HG02642 (cell line): Measurements from ENCODE around the gene TSPYL1.
A peak's percentile ranks its signal among the peaks of the same experiment; 100 is the strongest.
"Not testable (repeated sequence)": the region's sequence is repeated elsewhere in the genome, so short reads cannot be mapped to it uniquely, and the experiment has no call there.

Experiments used
- ATAC-seq: cut with Tn5 transposase; IDR thresholded peaks from one replicate; pipeline ENCODE4 v1.9.1; 2021; ENCODE audit warnings: mild to moderate bottlenecking; ENCODE audit not compliant: unreplicated experiment, poor library complexity

TSPYL1 gene

DNA sequence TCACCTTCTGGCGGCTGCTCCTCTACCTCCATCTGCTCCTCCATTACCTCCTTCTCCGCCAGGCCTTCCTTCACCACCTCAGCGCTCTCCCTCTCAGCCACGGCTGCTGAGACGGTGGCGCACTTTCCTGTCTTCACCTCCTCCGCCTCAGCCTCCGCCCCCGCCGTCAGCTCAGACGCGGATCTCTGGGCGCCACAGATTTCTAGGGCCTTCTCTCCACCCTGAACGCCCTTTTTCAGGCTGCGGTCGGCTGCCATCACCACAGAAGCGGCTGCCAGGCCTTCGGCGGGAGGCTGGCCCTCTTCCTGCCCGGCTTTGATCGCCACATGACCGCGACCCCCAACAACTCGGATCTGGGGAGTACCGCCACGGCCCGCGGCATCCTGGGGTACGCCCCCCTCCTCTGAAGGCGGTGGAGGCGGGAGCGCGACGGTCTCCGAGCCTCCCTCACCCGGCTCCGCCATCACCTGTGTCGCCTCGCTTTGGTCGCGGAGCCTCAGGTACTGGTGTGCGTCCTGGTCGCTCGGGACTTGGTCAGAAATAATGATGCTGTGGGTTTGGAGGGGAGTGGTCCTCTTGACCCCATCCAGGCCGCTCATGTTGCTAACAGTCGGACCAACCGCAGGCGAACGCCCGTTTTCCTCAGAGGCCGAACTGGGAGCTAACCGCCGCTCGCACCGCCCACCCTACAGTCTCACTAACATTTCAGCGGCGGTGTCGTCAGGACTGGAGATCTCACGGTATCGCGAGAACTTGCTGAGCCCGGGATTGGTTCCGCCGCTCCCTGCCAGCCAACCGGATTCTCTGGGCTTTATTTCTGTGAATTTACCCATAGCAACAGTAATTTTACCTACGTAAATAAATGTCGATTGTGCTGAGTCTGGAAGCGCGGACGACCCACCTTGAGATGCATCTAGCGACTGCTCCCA is at the start of gene TSPYL1:
TSS of gene TSPYL1 (minus strand) at position 699 of the 929 bp plus-strand sequence. CDS start at position 599, 100 bp downstream.
- peak; percentile 96 for ATAC-seq

DNA sequence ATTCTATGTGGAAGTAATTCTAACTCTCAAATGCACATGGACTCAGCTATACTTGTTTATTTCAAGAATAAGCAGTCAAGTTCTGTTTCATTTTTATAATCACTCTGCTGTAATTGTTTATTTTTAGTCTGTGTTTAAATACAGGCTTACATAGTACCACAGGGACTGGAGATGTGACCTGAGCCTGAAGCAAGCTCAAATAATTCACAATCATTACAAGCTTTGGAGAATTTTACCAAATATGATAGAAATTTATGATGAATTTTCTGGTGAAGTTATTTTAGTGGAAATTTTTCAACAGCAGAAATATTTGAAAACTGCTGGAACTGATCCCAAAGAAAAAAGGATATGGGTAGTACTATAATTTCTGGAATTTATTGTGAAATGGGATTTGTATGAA is 49.4 kb upstream of the TSPYL1 start:
- ATAC-seq, result no peak

DNA sequence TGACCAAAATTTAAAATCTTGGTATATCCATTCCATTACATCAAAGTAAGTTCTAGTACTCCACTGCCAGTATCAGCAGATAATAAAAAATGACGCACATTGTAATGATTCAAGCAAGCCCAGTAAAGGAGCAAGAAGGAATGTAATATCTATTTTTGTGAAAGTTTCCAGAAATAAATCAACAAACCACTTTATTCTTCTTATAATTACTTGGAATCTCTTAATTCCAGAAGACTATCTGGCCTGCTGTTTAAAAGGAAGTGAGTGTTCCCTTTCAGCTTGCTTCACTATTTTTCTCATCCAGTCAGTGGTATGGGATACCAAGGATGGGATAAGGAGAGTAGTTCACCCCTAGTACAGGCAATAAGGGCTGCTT is 48.8 kb upstream of the TSPYL1 start:
- ATAC-seq, result no peak

DNA sequence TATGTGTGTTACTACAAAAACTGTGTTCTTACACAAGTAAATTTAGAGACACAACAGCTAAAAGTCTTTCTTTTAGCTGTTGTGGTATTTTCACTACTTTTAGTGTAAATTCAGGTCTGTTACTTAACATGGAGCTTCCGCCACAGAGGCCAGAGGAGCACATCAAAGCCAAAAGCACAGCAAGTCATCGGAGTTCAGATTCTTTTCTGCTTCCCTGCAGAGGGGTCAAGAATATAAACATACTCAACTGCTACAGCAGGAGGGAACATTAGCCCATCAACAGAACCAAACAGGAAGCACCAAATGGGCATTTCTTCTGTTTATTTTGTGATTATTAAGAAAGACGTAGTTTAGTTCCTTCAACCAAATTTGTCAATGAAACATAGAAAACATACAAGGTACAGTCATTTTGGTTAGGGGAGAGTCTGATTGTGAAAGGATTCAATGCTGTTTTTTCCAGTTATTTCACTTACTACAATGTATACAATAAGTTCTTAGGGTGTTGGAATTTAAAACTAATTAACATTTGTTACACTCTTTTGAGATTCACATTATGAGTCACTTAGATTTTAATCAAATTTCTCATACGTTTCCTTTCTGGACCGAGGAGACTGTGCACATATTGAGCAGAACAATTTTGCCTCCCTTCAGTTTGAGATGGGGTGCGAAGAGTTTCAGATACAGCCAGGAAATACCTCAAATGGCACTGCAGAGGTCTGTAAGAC is 48.2 kb upstream of the TSPYL1 start:
- no peak for ATAC-seq

DNA sequence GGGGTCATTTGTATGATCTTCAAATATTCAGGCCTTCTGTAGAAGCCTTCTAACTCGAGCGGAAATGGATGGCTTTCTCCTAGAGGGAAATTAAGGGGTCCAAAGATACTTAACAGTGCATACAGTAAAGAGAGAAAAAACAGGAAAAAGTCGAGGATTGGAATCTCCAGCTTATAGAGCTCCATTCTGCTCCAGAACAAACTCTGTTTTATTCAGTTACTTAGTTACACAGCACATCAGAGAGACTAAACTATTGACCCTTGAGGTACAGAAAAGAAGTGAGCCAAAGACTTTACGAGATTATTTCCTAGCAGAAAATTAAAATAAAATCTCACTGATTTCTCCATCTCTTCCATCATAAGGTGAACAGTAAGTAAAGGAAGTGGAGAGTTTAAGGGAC is 47.3 kb upstream of the TSPYL1 start:
- no peak for ATAC-seq

DNA sequence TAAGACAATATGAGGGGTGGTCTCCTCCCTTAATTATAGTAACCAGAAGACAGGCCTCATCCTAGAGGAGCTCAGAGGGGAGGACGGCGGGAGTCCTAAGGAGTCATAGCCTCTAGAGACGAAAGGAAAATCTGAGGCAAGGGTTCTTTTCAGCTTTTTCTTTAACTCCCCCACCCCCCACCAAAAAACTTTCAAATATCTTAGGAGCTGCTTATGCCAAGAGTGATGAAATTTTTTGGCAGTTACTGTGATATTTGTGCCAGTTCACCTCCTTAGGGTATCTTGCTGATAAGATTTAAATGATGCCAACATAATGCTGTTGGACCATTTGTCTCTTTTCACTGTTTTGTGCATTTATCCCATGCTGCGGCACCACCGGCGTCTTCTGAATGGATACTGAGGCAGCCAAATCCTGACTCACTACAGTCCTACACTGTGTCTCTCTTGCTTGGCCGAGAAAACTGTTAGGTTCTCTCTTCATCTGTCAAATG is 46.5 kb upstream of the TSPYL1 start:
- no peak for ATAC-seq

DNA sequence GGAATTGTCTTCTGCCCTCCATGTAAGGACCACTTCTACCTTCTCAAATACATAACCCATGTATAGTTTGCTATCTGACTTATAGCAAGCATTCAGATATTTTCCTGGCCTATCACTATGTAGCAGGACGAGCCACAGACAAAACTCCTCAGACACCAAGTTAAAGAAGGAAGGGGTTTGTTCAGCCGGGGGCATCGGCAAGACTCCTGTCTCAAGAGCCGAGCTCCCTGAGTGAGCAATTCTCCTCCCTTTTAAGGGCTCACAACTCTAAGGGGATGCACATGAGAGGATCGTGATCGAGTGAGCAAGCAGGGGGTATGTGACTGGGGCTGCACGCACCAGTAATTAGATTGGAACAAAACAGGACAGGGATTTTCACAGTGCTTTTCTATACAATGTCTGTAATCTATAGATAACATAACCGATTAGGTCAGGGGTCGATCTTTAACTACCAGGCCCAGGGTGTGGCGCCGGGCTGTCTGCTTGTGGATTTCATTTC is 46.0 kb upstream of the TSPYL1 start:
- not testable (repeated sequence) for ATAC-seq

DNA sequence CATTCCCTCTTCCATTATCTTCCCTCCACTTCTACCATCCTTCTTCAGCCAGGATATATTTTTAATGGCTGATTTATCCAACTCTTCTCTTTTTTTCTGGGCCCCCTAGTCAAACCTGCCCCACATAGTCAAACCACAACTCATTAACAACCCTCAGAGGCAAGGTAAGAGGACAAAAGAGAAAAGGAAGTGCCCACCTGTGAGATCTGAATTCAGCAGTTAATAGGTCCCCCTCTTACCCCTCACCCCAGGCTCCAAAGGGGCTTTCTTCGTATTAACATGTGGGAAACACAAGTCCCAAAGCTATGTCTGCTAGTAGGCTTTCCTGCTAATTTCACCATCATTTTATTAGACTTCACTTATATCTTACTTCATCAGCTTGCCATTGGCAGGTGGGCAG is 44.1 kb upstream of the TSPYL1 start:
- no peak for ATAC-seq

DNA sequence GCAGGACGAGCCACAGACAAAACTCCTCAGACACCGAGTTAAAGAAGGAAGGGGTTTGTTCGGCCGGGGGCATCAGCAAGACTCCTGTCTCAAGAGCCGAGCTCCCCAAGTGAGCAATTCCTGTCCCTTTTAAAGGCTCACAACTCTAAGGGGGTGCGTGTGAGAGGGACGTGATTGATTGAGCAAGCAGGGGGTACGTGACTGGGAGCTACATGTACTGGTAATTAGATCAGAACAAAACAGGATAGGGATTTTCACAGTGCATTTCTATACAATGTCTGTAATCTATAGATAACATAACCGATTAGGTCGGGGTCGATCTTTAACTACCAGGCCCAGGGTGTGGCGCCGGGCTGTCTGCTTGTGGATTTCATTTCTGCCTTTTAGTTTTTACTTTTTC is 42.2 kb upstream of the TSPYL1 start:
- ATAC-seq, result not testable (repeated sequence)

DNA sequence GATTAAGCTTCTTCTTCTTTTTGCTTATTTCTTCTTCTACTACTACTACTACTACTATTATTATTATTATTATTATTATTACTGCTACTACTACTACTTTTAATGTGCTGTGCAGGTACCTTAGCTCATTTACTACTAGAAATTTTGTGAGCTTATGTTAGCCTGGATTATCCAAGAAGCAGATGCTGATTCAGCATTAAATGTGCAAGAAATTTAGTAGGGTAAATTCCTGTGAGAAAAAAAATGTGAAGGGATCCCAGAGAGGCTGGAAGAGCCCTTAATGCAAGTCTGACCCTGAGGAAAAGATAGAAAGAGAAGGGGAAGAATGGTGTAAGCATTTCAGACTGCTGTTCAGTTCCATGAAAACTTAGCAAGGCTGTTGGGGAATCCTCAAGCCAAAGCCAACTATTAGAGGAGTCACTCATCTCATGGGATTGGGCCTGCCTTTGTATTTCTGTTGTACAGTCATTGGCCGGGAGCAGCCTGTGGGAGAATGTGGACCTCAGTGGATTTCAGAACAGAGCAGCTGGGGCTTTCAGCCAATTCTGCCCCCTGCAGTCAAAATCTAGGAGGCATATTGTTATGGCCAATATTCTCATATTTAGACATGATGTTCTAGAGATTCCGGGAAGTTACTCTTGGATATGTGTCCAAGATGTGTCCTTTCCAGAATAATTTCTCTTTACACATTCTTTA is 37.2 kb upstream of the TSPYL1 start:
- ATAC-seq, result no peak

DNA sequence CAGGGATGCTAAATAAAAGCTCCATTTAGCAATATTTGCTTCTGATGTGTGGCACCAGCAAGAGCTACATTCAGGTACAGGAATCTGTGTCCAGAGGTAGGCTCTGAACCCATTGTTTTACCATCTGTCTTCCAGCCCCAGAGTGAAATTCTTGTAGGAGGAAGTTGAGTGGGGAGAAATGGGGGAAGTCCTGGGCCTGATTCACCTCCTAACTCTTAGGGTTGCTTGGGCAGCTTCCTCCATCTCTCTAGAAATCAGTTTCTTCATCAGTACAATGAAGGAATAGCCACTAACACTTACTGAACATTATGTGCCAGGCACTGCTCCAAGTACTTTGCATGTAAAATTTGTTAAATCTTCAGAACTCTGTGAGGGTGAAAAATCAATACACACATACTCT is 35.1 kb upstream of the TSPYL1 start:
- ATAC-seq, result peak; percentile 70

DNA sequence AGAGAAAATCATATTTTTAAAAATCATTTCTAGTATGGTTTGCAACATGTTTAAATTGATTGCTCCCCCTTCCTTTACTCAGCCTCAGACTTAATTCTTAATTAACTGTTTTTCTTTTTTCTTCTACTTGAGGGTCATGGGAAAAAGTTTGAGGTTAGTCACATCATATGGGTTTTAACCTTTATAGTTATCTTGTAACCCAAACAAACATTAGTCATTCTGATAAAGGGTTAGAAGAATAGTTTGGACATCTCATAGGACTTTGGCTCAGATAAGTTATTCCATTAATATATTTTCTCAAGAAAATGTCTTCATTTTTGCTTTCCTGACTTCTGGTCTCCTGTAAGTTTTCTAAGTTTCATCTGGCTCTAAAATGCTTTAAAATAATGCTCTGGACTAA is 34.5 kb upstream of the TSPYL1 start:
- no peak for ATAC-seq

DNA sequence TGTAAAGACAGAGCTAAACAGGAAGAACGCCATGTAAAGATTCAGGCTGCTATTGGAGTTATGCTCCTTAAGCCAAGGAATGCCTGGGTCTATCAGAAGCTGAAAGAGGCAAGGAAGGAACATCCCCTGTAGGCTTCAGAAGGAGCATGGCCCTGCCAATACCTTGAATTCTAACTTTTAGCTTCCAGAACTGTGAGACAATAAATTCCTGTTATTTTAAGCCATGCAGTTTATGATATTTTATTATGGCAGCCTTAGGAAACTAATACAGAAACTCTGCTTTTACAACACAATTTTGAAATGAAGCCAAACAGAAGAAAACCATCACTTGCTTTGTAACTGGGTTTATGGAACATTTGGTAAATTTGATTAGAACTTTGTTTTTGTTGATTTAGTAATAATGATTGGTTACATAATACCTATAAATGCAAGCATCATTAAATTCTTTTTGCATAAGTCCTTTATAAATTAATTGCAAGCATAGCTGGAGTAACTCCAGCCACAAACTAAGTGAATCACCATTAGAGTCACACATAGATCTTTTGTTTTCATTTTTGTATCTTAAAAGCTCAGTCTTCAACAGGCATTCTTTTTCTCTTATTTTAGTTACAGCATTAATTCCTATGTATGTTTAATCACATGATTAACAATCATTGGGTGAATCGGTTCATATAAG is 33.5 kb upstream of the TSPYL1 start:
- ATAC-seq, result no peak

DNA sequence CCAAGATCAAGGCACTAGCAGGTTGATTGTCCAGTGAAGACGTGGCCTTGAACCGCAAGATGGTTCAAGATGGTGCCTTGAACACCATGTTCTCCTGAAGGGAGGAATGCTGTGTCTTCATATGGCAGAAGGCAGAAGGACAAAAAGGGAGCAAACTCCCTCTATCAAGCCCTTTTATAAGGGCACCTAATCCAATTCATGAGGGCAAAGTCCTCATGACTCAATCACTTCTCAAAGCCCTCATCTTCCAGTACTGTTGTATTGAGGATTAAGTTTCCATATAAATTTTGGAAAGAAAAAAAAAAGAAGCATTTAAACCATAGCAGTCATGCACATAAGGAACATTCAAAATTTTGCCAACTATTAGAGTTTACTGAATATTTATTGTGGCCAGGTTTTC is 29.9 kb upstream of the TSPYL1 start:
- no peak for ATAC-seq

DNA sequence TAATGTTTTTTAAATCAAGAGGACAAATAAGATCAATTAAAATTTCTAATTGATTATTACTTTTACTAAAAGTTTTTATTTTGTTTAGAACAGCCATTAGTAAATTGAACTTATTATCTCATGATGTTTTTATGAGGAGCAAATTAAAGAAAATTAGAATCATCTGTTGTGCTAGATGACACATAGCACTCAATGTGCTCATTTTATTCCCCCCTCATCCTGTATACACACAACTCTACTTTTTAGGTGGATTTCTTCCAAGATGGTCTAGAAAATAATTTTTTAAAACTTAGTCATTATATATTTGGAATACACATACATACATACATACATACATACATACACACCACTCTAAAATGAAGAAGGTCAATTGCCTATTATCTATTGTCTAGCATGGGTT is 29.3 kb upstream of the TSPYL1 start:
- ATAC-seq, result no peak

DNA sequence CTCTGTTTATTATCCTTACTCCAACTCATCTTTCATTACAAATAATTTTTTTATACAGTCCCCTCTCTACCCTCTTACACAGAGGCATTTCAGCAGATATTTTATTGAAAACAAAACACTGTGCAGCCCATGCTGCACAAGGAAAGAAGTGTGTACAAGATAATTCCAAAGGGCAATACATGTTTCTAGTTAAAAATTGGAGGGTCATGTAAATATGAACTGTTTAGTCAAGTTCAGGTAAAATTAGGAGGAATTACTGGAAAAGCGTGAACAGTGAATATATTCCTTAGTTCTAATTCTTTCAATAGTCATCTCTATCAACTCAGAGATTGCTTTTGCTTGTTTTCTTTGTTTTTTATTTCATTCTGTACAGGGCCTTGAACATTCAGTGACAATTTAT is 27.9 kb upstream of the TSPYL1 start:
- ATAC-seq, result no peak

DNA sequence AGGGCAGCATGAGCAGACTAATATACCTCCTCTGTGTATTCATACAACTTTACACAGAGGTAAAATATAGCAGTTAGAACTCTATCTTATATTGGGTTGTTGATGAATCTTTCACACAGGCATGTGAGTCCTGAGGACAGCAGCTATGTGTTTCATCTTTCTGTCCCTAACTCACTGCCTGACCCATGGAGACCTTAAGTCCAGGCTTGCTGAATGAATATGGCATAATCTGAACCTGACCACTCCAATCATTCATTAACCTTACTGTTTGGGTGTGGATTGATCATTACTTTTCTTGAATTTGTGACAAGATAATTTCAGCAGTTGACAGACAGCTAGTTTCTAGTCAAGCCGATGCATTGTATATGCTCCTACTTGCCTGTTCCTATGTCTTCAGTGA is 27.3 kb upstream of the TSPYL1 start:
- ATAC-seq, result no peak

DNA sequence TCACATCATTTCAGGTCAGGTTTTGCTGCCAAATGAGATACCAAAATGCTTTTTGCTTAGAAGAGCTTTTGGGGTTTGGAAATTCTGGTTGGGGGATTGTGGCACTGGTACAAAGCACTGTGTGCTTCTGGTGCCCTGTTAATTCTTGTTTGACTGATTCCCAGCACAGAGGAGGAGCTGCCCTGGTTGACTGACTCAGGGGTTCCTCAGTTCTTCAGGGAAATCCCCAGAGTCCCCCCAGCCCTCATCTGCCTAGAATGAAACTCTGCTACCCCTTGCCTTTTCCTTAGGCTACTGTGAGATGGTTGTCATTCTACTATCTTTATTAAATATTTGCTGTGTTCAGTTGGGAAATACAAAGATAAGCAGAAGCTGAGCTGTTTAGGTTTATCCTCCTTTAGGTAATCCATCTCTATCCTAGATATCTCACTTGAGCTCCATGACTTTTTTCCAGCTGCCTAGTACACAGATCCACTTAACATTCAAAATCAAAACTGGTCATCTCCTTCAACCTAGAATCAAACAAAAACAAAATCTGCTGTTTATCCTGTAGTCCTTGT is 24.9 kb upstream of the TSPYL1 start:
- no peak for ATAC-seq

DNA sequence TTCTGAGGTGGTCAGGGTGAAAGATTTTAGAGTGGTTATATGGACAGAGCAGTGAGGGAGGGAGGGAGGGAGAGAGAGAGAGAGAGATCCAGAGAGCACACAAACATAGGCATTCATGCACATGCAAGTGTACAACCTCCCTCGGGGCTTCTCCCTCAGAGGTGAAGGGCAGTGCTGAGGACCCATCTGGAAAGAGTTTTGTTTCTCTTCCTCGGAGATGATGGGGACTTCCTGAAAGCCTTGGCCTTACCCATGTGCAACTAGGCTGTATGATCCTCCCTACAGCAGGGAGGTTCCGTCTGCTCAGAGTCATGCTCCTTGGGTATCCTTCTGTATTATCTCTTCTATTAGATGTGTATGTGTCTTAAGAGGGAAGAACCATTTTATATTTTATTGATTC is 21.4 kb upstream of the TSPYL1 start:
- no peak for ATAC-seq

DNA sequence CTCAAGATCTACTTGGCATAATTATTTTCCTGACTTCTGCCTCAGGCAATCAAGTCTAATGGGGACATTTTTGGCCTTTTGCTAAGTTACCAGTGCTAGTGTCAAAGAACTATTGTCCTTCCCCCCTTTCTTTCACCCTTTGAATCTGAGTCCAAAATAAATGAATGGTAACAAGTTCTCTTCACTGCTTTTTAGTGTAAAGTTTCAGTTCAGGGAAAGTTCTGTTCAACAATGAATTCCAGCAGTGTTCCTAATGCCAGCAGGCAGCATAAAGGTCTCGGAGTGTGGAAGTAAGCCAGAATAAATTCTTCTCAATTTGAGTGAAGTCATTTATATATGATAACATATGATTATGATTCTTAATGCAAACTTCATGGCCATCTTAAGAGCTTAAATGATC is 20.8 kb upstream of the TSPYL1 start:
- ATAC-seq, result no peak
